HCT116 (cell line): ENCODE measurements around the gene NECAP2. TPM values are rescaled to one million over a fixed set of nuclear protein-coding genes. Genes with fewer than 3 reads are reported as not detected.

ENCODE experiments used
- ATAC-seq: fragments of 200-7000 bp; cut with Tn5 transposase; 2 replicates; pipeline ENCODE4 v1.9.1; 2020; ENCODE audit warnings: mild to moderate bottlenecking, moderate library complexity
- BruUV-seq: library from RNA; stranded (reverse); fragments of 400-500 nt; replicated peaks from 2 replicates; lab custom pipeline; 2021; lab: Mats Ljungman, UMichigan
- CTCF ChIA-PET: fragments of 300-600 bp; sonication (Branson Sonifier 250); formaldehyde crosslinking; loops from one replicate; lab custom pipeline; 2021; ENCODE audit warnings: antibody characterized with exemption; lab: Charles Lee
- POLR2A ChIA-PET: fragments of 300-600, 350-600 bp; sonication (Branson Sonifier 250); formaldehyde crosslinking; loops from one replicate; lab custom pipeline; 2021; ENCODE audit warnings: antibody characterized with exemption; lab: Charles Lee
- RAD21 ChIA-PET, 2 experiments: fragments of 300-600 bp; sonication (Branson Sonifier 250); formaldehyde crosslinking; loops; one replicate each; lab custom pipeline; 2023; ENCODE audit warnings: low total read pairs in 2 of 2; ENCODE audit not compliant: uncharacterized antibody in 2 of 2, unreplicated experiment in 2 of 2, low non-redundant PET in 1 of 2; lab: Charles Lee
- DNase-seq: peaks from one replicate; pipeline ENCODE4 v3.0.0-alpha.2; 2010; ENCODE audit warnings: low read depth, low spot score
- H2AFZ ChIP-seq: fragments of 200-600 bp; shearing (Covaris generic), sonication (generic); 2 replicates; pipeline ENCODE4 v1.6.1; 2017; ENCODE audit warnings: low read depth, mixed run types, mixed read lengths, antibody characterized with exemption, low read length; ENCODE audit not compliant: poor library complexity, severe bottlenecking
- H3K27ac ChIP-seq: 2 replicates; pipeline ENCODE4 v1.5.1; 2012; ENCODE audit warnings: low read depth, low read length
- H3K27me3 ChIP-seq: fragments of 200-600 bp; sonication (generic); 2 replicates; pipeline ENCODE4 v1.6.1; 2016; ENCODE audit warnings: mixed run types, low read length, mixed read lengths; ENCODE audit not compliant: insufficient read depth
- H3K36me3 ChIP-seq, 2 experiments: fragments of 200-500 bp in 1 of 2; fragments of 200-600 bp in 1 of 2; sonication (Bioruptor generic) in 1 of 2; sonication (generic) in 1 of 2; 2 replicates each; pipeline versions ENCODE4 v1.5.1 to v1.6.1; 2014 to 2016; ENCODE audit warnings: low read length in 2 of 2, inconsistent platforms in 1 of 2, mixed read lengths in 1 of 2, mixed run types in 1 of 2; ENCODE audit not compliant: insufficient read depth in 2 of 2, control insufficient read depth in 1 of 2
- H3K4me1 ChIP-seq, 2 experiments: fragments of 200-600 bp in 1 of 2; sonication (generic) in 1 of 2; 2 replicates each; pipeline versions ENCODE4 v1.5.1 to v1.6.1; 2012 to 2017; ENCODE audit warnings: low read length in 2 of 2, inconsistent platforms in 1 of 2, mild to moderate bottlenecking in 1 of 2, mixed read lengths in 1 of 2, mixed run types in 1 of 2, moderate library complexity in 1 of 2; ENCODE audit not compliant: insufficient read depth in 2 of 2, control insufficient read depth in 1 of 2
- H3K4me2 ChIP-seq: fragments of 200-600 bp; sonication (generic); 2 replicates; pipeline ENCODE4 v1.6.1; 2017; ENCODE audit warnings: mixed run types, low read length, mixed read lengths
- H3K4me3 ChIP-seq, 2 experiments: fragments of 200-600 bp in 1 of 2; sonication (generic) in 1 of 2; replicated peaks in 1 of 2; 2 replicates each; pipeline ENCODE4 v1.5.1; 2011 to 2016; ENCODE audit warnings: low read length in 2 of 2, control low read depth in 1 of 2, low read depth in 1 of 2, mild to moderate bottlenecking in 1 of 2, mixed read lengths in 1 of 2, mixed run types in 1 of 2
- H3K79me2 ChIP-seq: fragments of 200-600 bp; sonication (generic); 2 replicates; pipeline ENCODE4 v1.6.1; 2017; ENCODE audit warnings: mild to moderate bottlenecking, mixed run types, low read length, moderate library complexity, mixed read lengths; ENCODE audit not compliant: insufficient read depth
- H3K9ac ChIP-seq: fragments of 200-600 bp; sonication (generic); 2 replicates; pipeline ENCODE4 v1.6.1; 2016; ENCODE audit warnings: low read length, mixed read lengths
- H3K9me2 ChIP-seq: fragments of 200-600 bp; sonication (generic), shearing (Covaris generic); 2 replicates; pipeline ENCODE4 v1.6.1; 2017; ENCODE audit warnings: mixed run types, mild to moderate bottlenecking, moderate library complexity; ENCODE audit not compliant: insufficient read depth
- H3K9me3 ChIP-seq, 2 experiments: fragments of 200-500 bp in 1 of 2; fragments of 200-600 bp in 1 of 2; sonication (Bioruptor generic) in 1 of 2; sonication (generic) in 1 of 2; 2 replicates each; pipeline ENCODE4 v1.6.1; 2014 to 2017; ENCODE audit warnings: low read length in 2 of 2, mixed read lengths in 2 of 2, inconsistent platforms in 1 of 2, low read depth in 1 of 2, mild to moderate bottlenecking in 1 of 2, mixed run types in 1 of 2, moderate library complexity in 1 of 2; ENCODE audit not compliant: control insufficient read depth in 1 of 2, insufficient read depth in 1 of 2
- H4K20me1 ChIP-seq: fragments of 200-600 bp; sonication (generic), shearing (Covaris generic); 2 replicates; pipeline ENCODE4 v1.6.1; 2017; ENCODE audit warnings: mixed run types, mild to moderate bottlenecking, moderate library complexity; ENCODE audit not compliant: insufficient read depth
- EZH2 ChIP-seq: fragments of 200-600 bp; sonication (generic); IDR thresholded peaks from 2 replicates; pipeline ENCODE4 v1.6.1; 2017; ENCODE audit warnings: antibody characterized with exemption, mixed run types
- JUND ChIP-seq: IDR thresholded peaks from 2 replicates; pipeline ENCODE4 v1.6.1; 2012
- MAX ChIP-seq: IDR thresholded peaks from 2 replicates; pipeline ENCODE4 v1.6.1; 2012
- POLR2AphosphoS5 ChIP-seq: IDR thresholded peaks from 2 replicates; pipeline ENCODE4 v1.6.1; 2011; ENCODE audit warnings: mild to moderate bottlenecking, low read depth, low read length, moderate library complexity
- RAD21 ChIP-seq: IDR thresholded peaks from 2 replicates; pipeline ENCODE4 v1.6.1; 2012; ENCODE audit warnings: low read depth, mild to moderate bottlenecking
- REST ChIP-seq: IDR thresholded peaks from 2 replicates; pipeline ENCODE4 v1.6.1; 2012; ENCODE audit warnings: low read depth
- YY1 ChIP-seq: IDR thresholded peaks from 2 replicates; pipeline ENCODE4 v1.6.1; 2011; ENCODE audit warnings: low read length, low read depth, moderate library complexity, mild to moderate bottlenecking; ENCODE audit not compliant: insufficient replicate concordance; ENCODE audit errors: extremely low read depth
- intact Hi-C: fragments of 100-400 bp; cut with micrococcal nuclease; formaldehyde crosslinking; loops from 2 replicates; pipeline ENCODE4 v1.10.0; 2022
- total RNA-seq: library from RNA; stranded (reverse); gene quantifications from one replicate; pipeline ENCODE4 v1.2.1, GENCODE V29; 2021; ENCODE audit not compliant: unreplicated experiment
- TF ChIP-seq, protein P1 (sequence below): IDR thresholded peaks from 2 replicates; pipeline ENCODE4 v1.6.1; 2012
- TF ChIP-seq, protein P2 (sequence below): IDR thresholded peaks from 2 replicates; pipeline ENCODE4 v1.6.1; 2011; ENCODE audit warnings: mild to moderate bottlenecking, low read length, moderate library complexity; ENCODE audit not compliant: insufficient replicate concordance; ENCODE audit errors: extremely low read depth
- TF ChIP-seq, protein P3 (sequence below), 3 experiments: fragments of 200-600 bp in 1 of 3; sonication (generic) in 1 of 3; IDR thresholded peaks in 2 of 3; conservative IDR thresholded peaks in 1 of 3; 2 replicates each; pipeline ENCODE4 v1.5.1; 2012 to 2017; ENCODE audit warnings: low read depth in 2 of 3, low read length in 2 of 3, antibody characterized with exemption in 1 of 3, borderline replicate concordance in 1 of 3, control low read depth in 1 of 3, mild to moderate bottlenecking in 1 of 3, mixed read lengths in 1 of 3, mixed run types in 1 of 3, moderate library complexity in 1 of 3; ENCODE audit not compliant: insufficient read depth in 1 of 3

The NECAP2 gene
- total RNA-seq, 1 experiment from 2014 or later: 35.5 TPM

- no peaks in the 10 kb centered on the region for H3K9me2 ChIP-seq
- CTCF ChIA-PET: no interaction called here
- H4K20me1 ChIP-seq: no peaks in the 10 kb centered on the region
- TF ChIP-seq, protein P1, sequence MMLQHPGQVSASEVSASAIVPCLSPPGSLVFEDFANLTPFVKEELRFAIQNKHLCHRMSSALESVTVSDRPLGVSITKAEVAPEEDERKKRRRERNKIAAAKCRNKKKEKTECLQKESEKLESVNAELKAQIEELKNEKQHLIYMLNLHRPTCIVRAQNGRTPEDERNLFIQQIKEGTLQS: no peak
- no peak for TF ChIP-seq POLR2AphosphoS5
- TF ChIP-seq, protein P2, sequence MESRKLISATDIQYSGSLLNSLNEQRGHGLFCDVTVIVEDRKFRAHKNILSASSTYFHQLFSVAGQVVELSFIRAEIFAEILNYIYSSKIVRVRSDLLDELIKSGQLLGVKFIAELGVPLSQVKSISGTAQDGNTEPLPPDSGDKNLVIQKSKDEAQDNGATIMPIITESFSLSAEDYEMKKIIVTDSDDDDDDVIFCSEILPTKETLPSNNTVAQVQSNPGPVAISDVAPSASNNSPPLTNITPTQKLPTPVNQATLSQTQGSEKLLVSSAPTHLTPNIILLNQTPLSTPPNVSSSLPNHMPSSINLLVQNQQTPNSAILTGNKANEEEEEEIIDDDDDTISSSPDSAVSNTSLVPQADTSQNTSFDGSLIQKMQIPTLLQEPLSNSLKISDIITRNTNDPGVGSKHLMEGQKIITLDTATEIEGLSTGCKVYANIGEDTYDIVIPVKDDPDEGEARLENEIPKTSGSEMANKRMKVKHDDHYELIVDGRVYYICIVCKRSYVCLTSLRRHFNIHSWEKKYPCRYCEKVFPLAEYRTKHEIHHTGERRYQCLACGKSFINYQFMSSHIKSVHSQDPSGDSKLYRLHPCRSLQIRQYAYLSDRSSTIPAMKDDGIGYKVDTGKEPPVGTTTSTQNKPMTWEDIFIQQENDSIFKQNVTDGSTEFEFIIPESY: no peak
- TF ChIP-seq REST: no peak
- no peak for TF ChIP-seq EZH2
- no peak for TF ChIP-seq YY1
- no peak for TF ChIP-seq JUND
- no peak for TF ChIP-seq RAD21
- TF ChIP-seq MAX: no peak
- TF ChIP-seq, protein P3, sequence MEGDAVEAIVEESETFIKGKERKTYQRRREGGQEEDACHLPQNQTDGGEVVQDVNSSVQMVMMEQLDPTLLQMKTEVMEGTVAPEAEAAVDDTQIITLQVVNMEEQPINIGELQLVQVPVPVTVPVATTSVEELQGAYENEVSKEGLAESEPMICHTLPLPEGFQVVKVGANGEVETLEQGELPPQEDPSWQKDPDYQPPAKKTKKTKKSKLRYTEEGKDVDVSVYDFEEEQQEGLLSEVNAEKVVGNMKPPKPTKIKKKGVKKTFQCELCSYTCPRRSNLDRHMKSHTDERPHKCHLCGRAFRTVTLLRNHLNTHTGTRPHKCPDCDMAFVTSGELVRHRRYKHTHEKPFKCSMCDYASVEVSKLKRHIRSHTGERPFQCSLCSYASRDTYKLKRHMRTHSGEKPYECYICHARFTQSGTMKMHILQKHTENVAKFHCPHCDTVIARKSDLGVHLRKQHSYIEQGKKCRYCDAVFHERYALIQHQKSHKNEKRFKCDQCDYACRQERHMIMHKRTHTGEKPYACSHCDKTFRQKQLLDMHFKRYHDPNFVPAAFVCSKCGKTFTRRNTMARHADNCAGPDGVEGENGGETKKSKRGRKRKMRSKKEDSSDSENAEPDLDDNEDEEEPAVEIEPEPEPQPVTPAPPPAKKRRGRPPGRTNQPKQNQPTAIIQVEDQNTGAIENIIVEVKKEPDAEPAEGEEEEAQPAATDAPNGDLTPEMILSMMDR (IDR thresholded peaks at IDR 0.05 in 2 of 3, conservative IDR thresholded peaks at IDR 0.05 in 1 of 3; ENCODE audit: borderline replicate concordance in 1 of 3, insufficient read depth in 1 of 3, low read depth in 2 of 3, low read length in 2 of 3): no peak
- DNase-seq (no peak), ATAC-seq (no peak)
- H3K79me2 ChIP-seq: no peaks in the 10 kb centered on the region
- POLR2A ChIA-PET: no interaction called here
- H3K4me1 ChIP-seq: peaks cover 0 to 8% of the 10 kb centered on the region in 2 experiments; a peak in 1 of 4 replicates
- H2AFZ ChIP-seq: no peak overlapping the region
- H3K27ac ChIP-seq: no peak overlapping the region
- no peak overlapping the region for H3K4me3 ChIP-seq
- no peak overlapping the region for H3K9ac ChIP-seq
- RAD21 ChIA-PET: no interaction called here
- H3K4me2 ChIP-seq: no peak overlapping the region
- H3K36me3 ChIP-seq: no peaks in the 10 kb centered on the region
- H3K9me3 ChIP-seq: no peaks in the 10 kb centered on the region
- intact Hi-C loops: no loop called here
- no TSS peak for BruUV-seq
- H3K27me3 ChIP-seq: no peaks in the 10 kb centered on the region
These were observed 33.7 kb upstream of the NECAP2 start for GRCh38 chr1:16406868-16407267.
